SH-SY5Y (cell line): Measurements from ENCODE around the gene CLSTN2.
A peak's percentile ranks its signal among the peaks of the same experiment; 100 is the strongest.

Experiments
- GATA2 ChIP-seq: IDR thresholded peaks from 2 replicates; pipeline ENCODE4 v1.6.1; 2011; ENCODE audit warnings: mild to moderate bottlenecking, low read depth, low read length
- GATA3 ChIP-seq: IDR thresholded peaks from 2 replicates; pipeline ENCODE4 v1.6.1; 2011; ENCODE audit warnings: low read depth, mild to moderate bottlenecking, low read length, moderate library complexity

DNA sequence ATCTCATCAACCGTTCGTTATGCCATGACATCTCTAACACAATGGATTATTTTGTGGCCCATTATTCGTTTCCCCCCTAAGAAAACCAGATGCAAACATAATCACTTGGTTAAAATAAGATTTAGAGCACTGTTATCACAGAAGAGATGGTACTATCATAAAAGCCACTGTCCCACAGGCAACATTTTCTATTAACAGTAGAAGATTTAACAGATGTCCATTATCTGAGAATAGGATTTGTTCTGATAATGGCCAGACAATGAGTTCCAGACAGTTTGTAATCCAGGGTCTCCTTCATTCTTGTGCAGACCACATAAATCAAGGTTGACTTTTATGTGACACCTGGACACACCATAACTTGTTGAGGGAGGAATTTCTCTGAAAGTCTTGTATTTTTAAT is 153.1 kb downstream of the CLSTN2 start:
- TF ChIP-seq GATA2, result peak; percentile 77
- TF ChIP-seq GATA3, result peak; percentile 95
